PC-3 (cell line): ENCODE data around the gene HERC3. TPM values are rescaled to one million over a fixed set of nuclear protein-coding genes. Genes with fewer than 3 reads are reported as not detected.

Source experiments
- ATAC-seq: fragments of 200-7000 bp; cut with Tn5 transposase; 2 replicates; pipeline ENCODE4 v1.9.1; 2020; ENCODE audit warnings: mild to moderate bottlenecking, moderate library complexity
- BruUV-seq: library from RNA; stranded (reverse); fragments of 400-500 nt; replicated peaks from 2 replicates; lab custom pipeline; 2021; lab: Mats Ljungman, UMichigan
- CTCF ChIA-PET: fragments of 300-600 bp; sonication (Branson Sonifier 250); formaldehyde crosslinking; loops from one replicate; lab custom pipeline; 2022; ENCODE audit warnings: antibody characterized with exemption; lab: Charles Lee
- POLR2A ChIA-PET: fragments of 300-600 bp; sonication (Branson Sonifier 250); formaldehyde crosslinking; loops from one replicate; lab custom pipeline; 2022; ENCODE audit warnings: antibody characterized with exemption; ENCODE audit not compliant: unreplicated experiment; lab: Charles Lee
- DNase-seq: peaks from one replicate; pipeline ENCODE4 v3.0.0-alpha.2; 2015
- H2AFZ ChIP-seq: fragments of 300-600 bp; sonication (generic); 2 replicates; pipeline ENCODE4 v1.6.0; 2016; ENCODE audit warnings: antibody characterized with exemption, low read length
- H3F3A ChIP-seq: fragments of 300-600 bp; sonication (generic); one replicate; pipeline ENCODE4 v1.6.0; 2017; ENCODE audit warnings: antibody characterized with exemption, low read length, control low read depth, mild to moderate bottlenecking; ENCODE audit not compliant: unreplicated experiment
- H3K27ac ChIP-seq: fragments of 300-600 bp; sonication (generic); 2 replicates; pipeline ENCODE4 v1.5.1; 2016; ENCODE audit warnings: mild to moderate bottlenecking, low read length
- H3K27me3 ChIP-seq: fragments of 300-600 bp; sonication (generic); 2 replicates; pipeline ENCODE4 v1.6.1; 2016; ENCODE audit warnings: low read length, mixed read lengths
- H3K36me3 ChIP-seq: fragments of 300-600 bp; sonication (generic); 2 replicates; pipeline ENCODE4 v1.6.1; 2016; ENCODE audit warnings: low read depth, mixed run types, low read length, mixed read lengths
- H3K4me1 ChIP-seq: fragments of 300-600 bp; sonication (generic); 2 replicates; pipeline ENCODE4 v1.5.1; 2016; ENCODE audit warnings: low read length; ENCODE audit not compliant: insufficient read depth
- H3K4me2 ChIP-seq: fragments of 300-600 bp; sonication (generic); 2 replicates; pipeline ENCODE4 v1.6.0; 2016; ENCODE audit warnings: low read length
- H3K4me3 ChIP-seq: fragments of 300-600 bp; sonication (generic); 2 replicates; pipeline ENCODE4 v1.5.1; 2016; ENCODE audit warnings: mild to moderate bottlenecking, low read length, mixed read lengths
- H3K79me2 ChIP-seq: fragments of 300-600 bp; sonication (generic); 2 replicates; pipeline ENCODE4 v1.6.1; 2017; ENCODE audit warnings: low read length, mixed read lengths
- H3K9ac ChIP-seq: fragments of 300-600 bp; sonication (generic); 2 replicates; pipeline ENCODE4 v1.6.0; 2016; ENCODE audit warnings: mild to moderate bottlenecking, low read length
- H3K9me2 ChIP-seq: fragments of 300-600 bp; sonication (generic); replicated peaks from 2 replicates; pipeline ENCODE4 v1.6.1; 2016; ENCODE audit warnings: mixed run types, low read length, mixed read lengths
- H3K9me3 ChIP-seq: fragments of 300-600 bp; sonication (generic); 2 replicates; pipeline ENCODE4 v1.6.1; 2016; ENCODE audit warnings: low read length, mixed read lengths
- H4K20me1 ChIP-seq: fragments of 300-600 bp; sonication (generic); 2 replicates; pipeline ENCODE4 v1.6.1; 2016; ENCODE audit warnings: low read length, mixed read lengths
- CTCF ChIP-seq: fragments of 300-600 bp; sonication (generic); conservative IDR thresholded peaks from 2 replicates; pipeline ENCODE4 v1.5.1; 2017; ENCODE audit warnings: antibody characterized with exemption, low read depth, mild to moderate bottlenecking, low read length
- EZH2 ChIP-seq: fragments of 300-600 bp; sonication (generic); IDR thresholded peaks from one replicate; pipeline ENCODE4 v1.6.1; 2017; ENCODE audit warnings: antibody characterized with exemption, mild to moderate bottlenecking, low read length; ENCODE audit not compliant: unreplicated experiment
- EZH2phosphoT487 ChIP-seq: fragments of 300-600 bp; sonication (generic); IDR thresholded peaks from 2 replicates; pipeline ENCODE4 v1.6.1; 2018; ENCODE audit warnings: mild to moderate bottlenecking, antibody characterized with exemption, low read length, borderline replicate concordance
- intact Hi-C: fragments of 100-400 bp; cut with micrococcal nuclease; formaldehyde crosslinking; loops from 2 replicates; pipeline ENCODE4 v1.9.0; 2023
- total RNA-seq: library from RNA; depleted of rRNA; stranded (reverse); fragments of >200 nt; gene quantifications from 2 replicates; pipeline ENCODE4 v1.2.3, GENCODE V29; 2014

The HERC3 gene
- total RNA-seq, 1 experiment from 2014 or later, result 5.2 TPM

GRCh38 chr4:88747351-88747750, 155.1 kb downstream of the HERC3 start:
- intact Hi-C loops, result no loop called here
- ChIA-PET POLR2A (no interaction called here), CTCF (no interaction called here)
- TF ChIP-seq EZH2, result no peak
- no peak for TF ChIP-seq CTCF
- TF ChIP-seq EZH2phosphoT487, result no peak
- ATAC-seq (no peak), DNase-seq (no peak)
- H3K4me1 ChIP-seq, result peaks cover 14% of the 10 kb centered on the region
- no peak overlapping the region for H2AFZ ChIP-seq
- no peaks in the 10 kb centered on the region for H4K20me1 ChIP-seq
- no peaks in the 10 kb centered on the region for H3K27me3 ChIP-seq
- no peak overlapping the region for H3K4me3 ChIP-seq
- no peak overlapping the region for H3K27ac ChIP-seq
- H3K79me2 ChIP-seq, result no peaks in the 10 kb centered on the region
- no peaks in the 10 kb centered on the region for H3K9me3 ChIP-seq
- H3K4me2 ChIP-seq, result no peak overlapping the region
- H3F3A ChIP-seq, result no peaks in the 10 kb centered on the region
- H3K9ac ChIP-seq, result no peak overlapping the region
- H3K9me2 ChIP-seq, result no peaks in the 10 kb centered on the region
- H3K36me3 ChIP-seq, result peaks cover 13% of the 10 kb centered on the region
- no TSS peak for BruUV-seq

DNA sequence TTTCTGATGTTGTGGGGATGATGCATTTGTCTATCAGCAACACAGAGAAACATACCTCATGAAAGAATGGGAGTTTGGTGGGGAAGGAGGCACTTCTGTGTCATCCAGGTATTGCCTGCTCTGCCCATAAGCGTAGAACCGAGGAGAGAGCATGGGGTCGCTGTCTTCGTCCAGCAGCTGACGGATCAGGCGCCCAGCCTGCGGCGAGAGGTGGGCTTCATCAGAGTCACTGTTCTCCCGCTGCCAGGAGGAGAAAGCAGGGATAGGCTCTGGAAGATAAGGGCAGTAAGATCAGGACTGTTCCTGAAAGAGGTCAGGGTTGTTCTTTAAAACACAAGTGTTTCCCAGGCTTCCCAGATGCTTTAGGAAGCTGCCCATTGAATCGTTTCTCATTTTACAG, 158.1 kb downstream of the HERC3 start:
- Histone ChIP-seq H3K27ac (no peak overlapping the region), H3K4me2 (no peak overlapping the region), H3K27me3 (no peaks in the 10 kb centered on the region), H3K36me3 (peaks cover 10% of the 10 kb centered on the region), H3K9ac (no peak overlapping the region), H3K4me1 (peaks cover 21% of the 10 kb centered on the region), H4K20me1 (no peaks in the 10 kb centered on the region), H3K79me2 (no peaks in the 10 kb centered on the region), H3K9me3 (no peaks in the 10 kb centered on the region), H3F3A (no peaks in the 10 kb centered on the region), H3K9me2 (no peaks in the 10 kb centered on the region), H3K4me3 (no peak overlapping the region), H2AFZ (no peak overlapping the region)
- DNase-seq (no peak), ATAC-seq (no peak)
- BruUV-seq, result no TSS peak
- CTCF ChIA-PET, result no interaction called here
- intact Hi-C loops, result no loop called here
- no peak for TF ChIP-seq EZH2
- TF ChIP-seq CTCF, result no peak
- TF ChIP-seq EZH2phosphoT487, result no peak
- POLR2A ChIA-PET, result no interaction called here

DNA sequence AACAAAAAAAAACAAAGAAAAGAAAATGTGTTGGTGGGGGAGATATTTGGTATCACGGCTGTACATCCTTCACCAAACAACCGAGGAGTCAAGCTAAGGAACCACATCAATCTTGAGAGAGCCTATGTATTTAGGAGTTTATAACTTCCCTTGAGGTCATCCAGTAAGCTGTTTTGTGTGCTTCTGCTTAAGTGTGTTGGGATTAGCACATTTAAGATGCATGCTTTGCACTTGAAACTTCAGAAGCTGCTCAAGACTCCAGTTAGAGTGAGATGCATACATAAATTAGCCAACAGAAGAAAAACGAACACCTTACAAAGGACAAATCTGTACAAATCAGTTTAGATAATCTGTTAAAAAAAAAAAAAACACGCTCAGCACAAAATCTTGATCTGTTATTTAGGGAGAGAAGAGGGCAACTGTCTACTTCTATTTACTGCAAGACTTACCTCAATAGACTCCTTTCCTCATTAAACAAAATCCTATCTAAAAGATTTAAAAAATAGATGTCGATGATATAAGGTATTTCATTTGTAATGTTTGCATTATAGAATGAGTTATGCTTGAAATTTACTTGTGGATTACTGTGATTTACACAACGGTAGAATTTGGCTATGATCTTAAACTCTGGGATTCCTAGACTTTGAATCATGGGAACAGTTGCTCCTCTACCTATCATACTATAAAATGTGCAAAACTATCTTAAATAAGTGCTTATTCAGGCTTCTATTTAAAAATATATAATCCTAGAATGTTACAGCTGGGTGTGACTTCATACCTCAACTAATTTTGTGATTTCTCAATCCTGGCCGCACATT, 159.2 kb downstream of the HERC3 start:
- DNase-seq (peak; percentile 68), ATAC-seq (peak; percentile 82)
- H3F3A ChIP-seq, result no peaks in the 10 kb centered on the region
- intact Hi-C loops, result no loop called here
- no peaks in the 10 kb centered on the region for H3K27me3 ChIP-seq
- BruUV-seq, result no TSS peak
- H3K9ac ChIP-seq, result no peak overlapping the region
- peak overlapping the region; percentile 61 for H3K27ac ChIP-seq
- ChIA-PET CTCF (no interaction called here), POLR2A (no interaction called here)
- peaks cover 21% of the 10 kb centered on the region for H3K4me1 ChIP-seq
- H3K9me3 ChIP-seq, result no peaks in the 10 kb centered on the region
- H2AFZ ChIP-seq, result no peak overlapping the region; the same call in 1 of the 2 replicates
- no peaks in the 10 kb centered on the region for H4K20me1 ChIP-seq
- H3K9me2 ChIP-seq, result no peaks in the 10 kb centered on the region
- no peak for TF ChIP-seq EZH2phosphoT487
- no peak for TF ChIP-seq CTCF
- TF ChIP-seq EZH2, result no peak
- no peak overlapping the region for H3K4me3 ChIP-seq
- peak overlapping the region; percentile 63 for H3K4me2 ChIP-seq
- no peaks in the 10 kb centered on the region for H3K79me2 ChIP-seq
- peaks cover 10% of the 10 kb centered on the region for H3K36me3 ChIP-seq
